NCI-H2081 treated with DMSO at 0.1 percent for 48 hours (cell line): ENCODE results near the gene APBB2.
"Not testable (repeated sequence)": the region's sequence is repeated elsewhere in the genome, so short reads cannot be mapped to it uniquely, and the experiment has no call there.

ENCODE experiments used
- DNase-seq: peaks from one replicate; lab custom pipeline; 2025; lab: John Stamatoyannopoulos, UW

The APBB2 gene

DNA sequence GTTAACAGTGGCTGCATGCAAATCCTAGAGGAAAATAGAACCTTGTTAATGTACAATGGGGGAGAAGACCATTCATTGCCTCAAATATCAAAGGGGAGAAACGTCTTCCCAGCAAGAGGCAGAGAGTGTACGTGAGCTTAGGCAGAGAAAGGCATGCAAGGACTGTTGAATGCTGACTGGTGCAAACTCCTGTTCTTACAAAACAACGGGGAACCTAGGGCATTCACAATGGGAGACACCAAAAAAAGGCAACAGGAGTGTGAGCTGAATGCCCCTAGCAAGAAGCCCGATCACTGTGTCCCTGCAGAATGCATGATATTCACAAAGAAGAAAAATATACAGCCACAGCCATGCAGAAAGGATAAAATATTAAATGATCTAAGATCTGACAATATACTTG lies 279.7 kb downstream of the APBB2 start:
- DNase-seq: no peak

DNA sequence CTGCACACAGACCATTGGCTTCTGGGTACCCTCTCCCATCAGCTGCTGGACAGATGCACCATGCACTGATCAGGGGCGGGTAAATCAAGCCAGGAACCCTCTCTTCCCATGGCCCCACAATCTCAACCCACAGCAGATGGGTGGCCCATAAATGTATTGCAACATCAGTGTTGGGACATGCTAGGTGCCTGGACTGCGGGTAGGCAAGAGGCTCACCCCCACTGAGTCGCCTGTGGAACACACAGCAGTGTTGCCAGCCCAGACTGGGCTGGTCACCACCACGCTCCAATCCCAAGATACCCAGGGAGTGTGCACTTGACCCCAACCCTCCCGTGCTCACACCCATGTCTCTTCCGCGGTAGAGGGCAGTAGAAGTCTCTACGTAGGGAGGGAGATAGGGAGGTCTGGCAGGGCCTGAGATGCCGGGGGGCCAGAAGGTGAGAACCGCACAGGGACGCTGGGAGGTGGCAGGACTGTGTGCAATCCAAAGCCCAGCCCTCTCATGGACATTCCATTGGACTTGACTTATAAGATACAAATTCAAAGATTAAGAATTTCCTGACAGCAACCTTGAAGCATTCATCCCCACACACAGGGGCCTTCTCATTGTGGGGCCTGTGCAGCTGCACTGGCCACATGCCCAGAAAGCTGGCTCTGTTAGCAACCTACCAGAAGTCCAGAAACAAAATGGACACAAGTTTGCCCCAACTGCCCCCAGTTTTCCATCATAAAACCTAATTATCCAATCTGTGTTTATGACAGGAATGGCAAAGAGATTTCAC lies 280.9 kb downstream of the APBB2 start:
- DNase-seq: no peak

DNA sequence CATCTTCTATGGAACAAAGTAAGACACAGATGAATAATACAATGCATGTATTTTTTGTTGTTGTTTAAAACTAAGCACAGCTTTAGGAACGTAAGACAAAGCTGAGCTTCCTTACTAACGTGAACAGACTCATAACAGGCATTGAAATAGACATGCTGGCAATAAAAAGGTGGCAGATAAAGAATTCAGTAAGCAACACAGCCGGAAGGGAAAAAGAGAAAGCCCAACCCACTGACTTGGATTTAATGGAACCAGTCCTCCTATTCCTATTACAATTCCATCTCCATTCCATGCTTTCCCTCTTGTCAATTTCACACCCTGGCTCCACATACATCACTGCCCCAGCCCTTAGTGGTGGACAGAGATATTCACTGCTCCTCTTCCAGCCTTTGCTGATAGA lies 282.5 kb downstream of the APBB2 start:
- no peak for DNase-seq

DNA sequence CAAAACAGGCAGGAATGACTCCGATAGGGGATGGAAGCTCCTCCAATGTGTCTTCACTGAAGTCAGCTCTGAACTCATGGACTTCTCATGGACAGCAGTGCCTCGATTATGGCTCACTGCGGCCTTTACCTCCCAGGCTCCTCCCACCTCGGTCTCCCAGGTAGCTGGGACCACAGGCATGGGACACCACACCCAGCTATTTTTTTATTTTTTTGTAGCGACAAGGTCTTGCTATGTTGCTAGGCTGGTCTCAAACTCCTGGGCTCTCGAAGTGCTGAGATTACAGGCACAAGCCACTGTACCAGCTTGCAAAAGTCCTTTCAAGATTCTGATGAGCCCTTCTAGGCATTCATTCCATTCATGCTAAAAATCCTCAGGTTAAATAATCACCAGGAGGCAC lies 283.1 kb downstream of the APBB2 start:
- DNase-seq: no peak

DNA sequence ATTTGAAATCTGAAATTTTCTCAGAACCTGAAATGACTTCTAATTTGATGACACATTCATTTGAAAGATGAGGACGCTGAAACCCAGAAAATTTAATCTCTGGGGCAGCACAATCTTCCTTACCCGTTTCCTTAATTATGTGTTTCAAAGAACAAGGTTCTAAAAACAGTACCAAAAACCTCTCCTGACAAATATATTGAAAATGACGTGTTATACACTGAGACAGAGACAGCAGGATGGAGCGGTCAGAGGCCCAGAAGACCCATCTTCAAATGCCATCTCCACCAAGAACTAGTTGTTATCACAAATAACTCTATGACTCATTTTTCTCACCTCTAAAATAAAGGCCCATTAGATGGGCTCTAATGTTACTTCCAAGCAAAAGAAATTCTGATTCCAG lies 287.3 kb downstream of the APBB2 start:
- no peak for DNase-seq

DNA sequence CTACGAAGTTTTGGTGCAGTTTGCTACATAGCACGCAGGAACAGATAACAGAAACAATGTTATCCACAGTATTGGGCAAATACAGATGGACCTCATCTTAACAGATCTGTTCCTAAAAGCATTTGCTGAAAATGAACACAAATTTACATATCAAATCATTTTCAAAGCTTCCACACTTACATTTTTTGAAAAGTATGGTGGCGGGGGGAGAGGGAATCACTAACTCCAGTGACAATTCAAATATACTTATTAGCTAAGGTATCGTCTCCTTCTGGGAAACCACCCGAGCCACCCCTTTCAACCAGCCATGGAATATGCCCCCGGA lies 289.6 kb downstream of the APBB2 start:
- DNase-seq: no peak

DNA sequence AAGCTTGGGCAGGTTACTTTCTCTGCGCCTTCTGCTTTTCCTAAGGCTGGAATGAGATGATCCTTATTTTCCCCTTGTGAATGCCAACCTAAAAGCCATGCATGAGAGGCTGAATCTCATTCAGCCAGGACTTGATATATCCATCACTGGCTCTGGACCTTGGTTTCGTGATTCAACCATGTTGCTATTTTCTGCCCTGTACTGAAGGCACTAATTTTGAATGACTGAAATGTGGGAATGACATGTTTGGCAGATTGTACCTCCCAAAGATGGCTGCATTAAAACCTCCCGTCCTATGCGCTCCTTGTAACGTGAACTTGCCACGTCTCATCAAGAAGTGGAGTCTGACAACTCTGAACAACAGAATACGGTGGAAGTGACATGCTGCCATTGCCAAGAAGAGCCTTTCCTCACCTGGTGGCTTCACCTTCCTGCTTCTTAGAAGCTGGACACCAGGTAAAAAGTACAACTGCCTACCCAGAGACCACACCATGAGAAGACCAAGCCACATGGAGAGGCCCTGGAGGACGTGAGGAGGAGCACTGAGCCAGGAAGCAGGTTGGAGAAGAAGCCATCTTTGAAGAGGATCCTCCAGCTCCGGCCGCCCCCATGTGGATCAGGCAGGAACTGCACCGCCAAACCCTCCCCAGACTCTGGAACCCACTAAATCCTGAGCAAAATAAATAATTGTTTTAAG lies 290.1 kb downstream of the APBB2 start:
- DNase-seq: peak; percentile 41

DNA sequence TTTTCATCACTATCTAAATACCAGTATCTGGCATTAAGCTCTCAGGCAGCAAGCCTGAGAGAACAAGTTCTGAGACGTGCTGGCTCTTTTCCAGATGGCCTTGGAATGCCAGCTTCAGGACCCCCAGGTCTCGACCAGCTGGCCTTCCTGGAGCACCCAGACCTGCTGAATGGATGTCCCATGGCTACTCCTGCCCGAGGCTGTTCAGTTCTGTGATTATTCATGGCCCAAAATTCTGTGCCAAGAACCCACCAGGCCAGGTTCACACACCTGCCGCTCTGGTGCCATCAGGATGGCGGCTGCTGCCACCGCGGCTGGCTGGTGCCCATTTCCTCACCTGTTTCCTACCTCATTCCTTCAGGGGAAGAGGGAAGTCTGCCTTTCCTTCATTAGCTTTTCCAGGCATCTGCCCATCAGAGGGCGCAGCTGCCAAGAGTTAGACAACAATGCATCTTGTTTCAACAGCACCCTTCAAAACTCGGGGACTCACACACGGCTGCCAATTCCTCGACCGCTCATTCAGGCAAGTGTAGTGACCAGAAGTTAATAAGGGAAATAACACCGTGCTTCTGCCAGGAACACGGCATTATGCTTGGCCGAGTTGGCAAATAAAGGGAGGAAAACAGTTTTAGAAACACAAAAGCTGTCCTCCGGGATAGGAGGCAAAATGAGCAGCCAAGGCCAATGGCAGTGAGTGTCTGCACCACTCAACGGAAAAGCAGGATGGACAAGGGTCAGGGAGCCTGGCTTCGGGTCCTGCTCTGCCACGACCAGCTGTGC lies 290.8 kb downstream of the APBB2 start:
- peak; percentile 80 for DNase-seq

DNA sequence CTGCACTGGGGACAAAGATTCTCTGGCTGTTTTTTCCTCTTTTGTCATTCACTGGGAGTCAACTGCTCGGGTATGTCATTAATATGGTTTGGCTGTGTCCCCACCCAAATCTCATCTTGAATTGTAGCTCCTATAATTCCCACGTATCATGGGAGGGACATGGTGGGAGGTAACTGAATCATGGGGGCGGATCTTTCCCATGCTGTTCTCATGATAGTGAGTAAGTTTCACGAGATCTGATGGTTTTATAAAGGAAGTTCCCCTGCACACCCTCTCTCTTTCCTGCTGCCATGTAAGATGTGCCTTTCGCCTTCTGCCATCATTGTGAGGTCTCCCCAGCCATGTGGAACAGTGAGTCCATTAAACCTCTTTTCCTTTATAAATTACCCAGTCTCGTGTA lies 294.4 kb downstream of the APBB2 start:
- not testable (repeated sequence) for DNase-seq

DNA sequence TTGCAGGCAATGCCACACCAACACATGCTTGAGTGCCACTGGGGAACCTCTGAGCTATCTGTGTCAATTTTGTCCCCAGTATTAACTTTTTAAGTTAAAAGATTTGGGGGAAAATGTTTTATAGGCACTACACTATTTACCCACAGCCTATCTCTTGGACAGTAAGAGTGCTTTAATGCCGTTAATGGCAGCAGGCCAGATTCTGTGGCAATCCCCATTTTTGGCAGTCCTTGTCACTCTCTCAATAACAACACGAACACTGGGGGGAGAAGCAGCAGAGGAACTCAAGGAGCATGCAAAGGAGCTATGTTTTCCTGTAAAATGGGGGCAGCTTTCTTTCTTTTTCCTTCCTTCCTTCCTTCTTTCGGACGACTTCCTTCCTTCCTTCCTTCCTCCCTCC lies 296.0 kb downstream of the APBB2 start:
- peak; percentile 29 for DNase-seq

DNA sequence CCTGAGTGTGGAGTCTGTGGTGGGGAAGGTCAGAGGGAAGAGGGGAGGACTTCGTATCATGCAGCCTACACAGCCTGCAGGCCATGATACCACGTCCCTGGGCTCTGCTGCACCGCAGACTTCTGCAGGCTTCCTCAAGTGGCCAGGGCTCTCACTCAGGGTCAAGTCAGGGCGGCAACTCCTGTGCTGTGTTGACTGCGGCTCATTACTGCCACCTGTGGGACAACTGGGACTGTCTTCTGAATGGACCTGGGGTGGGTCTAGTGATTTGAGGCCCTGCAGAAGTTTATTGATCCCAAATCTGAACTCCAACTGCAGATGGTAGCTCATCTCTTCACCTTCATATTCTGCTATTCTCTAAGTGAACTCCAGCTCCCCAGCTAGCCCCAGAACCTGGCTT lies 297.5 kb downstream of the APBB2 start:
- DNase-seq: no peak

DNA sequence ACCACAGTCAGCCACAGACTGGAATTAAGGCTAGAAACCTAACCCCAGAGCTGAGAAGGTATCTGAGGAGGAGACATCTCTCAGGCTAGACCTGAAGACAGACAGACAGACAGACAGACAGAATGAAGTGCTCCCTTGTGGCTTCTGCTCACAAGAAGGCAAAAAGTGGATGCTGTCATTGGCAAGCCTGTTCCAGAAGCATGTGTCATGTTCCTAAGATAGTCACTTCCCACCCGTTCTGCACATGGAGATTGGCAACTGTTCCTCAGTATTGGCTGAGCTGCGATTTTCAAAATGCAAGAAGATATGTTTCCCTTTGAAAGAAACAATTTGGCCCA lies 298.2 kb downstream of the APBB2 start:
- no peak for DNase-seq

DNA sequence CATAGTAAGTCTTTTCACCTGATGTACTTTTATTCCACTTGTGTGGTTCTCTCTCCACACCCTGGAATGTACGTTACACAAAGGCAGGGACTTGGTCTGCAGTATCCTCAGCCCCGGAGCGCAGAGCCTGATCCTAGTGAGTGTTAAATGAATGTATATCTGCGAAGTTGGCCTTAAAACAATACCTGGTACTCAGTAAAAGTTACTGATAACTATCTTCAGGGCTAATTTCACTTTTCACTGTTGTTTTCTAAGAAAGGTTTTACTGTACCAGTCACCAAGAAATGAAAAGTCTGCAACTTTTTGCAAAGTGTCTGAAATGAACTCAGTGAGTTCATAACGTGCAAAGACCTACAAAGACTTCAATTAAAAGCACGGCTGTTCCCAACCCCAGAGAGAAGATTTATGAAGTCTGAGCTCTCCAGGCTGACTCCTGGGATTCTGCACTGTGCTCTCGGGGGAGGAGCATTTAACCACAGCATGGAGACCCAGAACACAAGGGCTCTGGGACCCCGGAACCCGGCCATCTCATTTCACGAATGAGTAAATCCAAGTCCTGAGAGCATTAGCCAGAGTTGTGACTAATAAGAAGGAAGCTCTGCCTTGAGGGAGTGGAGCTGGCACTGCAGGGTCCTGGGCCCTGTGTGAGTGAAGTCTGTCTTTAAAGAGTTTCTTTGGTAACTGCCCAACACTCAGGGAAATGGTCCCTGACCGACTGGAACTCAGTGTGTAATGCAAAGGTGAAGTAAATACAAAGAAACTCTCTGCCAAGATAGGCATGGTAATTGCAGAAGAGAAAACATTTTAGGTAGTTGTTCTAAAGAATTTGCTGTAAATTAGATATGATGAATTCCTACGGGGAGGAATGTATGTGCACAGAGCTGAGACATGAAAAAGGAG lies 298.8 kb downstream of the APBB2 start:
- DNase-seq: no peak

DNA sequence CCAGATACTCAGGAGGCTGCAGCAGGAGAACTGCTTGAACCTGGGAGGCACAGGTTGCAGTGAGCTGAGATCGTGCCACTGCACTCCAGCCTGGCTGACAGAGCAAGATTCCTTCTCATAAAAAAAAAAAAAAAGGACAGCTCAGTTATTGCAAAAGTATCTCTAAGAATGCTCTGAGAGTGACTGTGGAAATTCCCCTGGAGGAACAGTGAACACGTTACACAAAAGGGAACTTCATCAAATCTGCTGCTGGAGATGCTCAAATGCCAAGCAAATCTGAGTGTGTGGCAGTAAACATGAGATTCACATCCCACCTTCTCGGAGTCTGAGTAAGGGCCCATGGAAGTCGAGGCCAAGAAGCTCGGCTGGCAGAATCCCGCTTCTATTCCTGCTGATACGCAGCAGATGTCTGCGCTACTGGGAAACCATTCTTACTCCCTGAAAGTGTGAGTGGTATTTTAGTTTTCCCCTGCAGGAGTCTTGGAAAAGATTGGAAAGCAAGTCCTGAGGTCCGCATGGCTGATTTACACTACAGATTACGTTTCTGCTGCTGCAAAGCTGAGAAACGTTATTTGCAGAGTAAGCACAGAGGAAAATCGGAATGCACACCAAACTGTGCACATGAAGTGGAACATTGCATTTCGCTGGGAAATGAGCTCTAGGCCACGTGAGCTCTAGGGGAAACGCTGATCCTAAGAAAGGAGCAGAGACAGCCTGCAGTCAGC lies 301.7 kb downstream of the APBB2 start:
- DNase-seq: no peak

DNA sequence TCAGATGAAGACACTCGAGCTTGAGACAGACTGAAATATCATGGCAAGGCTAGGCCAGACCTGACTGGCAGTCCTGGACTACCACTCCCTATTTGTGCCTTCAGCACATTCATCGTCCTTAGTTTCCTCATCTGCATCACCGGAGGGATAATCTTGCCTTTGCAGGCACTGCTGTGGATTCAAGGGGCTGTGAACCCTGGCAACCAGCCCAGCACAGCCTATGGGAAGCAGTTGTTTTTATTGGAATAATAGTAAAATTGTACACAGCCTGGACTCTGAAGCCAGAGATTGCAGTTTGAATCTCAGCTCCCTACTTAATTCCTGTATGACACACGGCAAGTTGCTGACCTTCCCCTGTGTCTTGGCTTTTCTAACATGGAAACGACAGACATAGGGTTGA lies 303.6 kb downstream of the APBB2 start:
- DNase-seq: no peak

DNA sequence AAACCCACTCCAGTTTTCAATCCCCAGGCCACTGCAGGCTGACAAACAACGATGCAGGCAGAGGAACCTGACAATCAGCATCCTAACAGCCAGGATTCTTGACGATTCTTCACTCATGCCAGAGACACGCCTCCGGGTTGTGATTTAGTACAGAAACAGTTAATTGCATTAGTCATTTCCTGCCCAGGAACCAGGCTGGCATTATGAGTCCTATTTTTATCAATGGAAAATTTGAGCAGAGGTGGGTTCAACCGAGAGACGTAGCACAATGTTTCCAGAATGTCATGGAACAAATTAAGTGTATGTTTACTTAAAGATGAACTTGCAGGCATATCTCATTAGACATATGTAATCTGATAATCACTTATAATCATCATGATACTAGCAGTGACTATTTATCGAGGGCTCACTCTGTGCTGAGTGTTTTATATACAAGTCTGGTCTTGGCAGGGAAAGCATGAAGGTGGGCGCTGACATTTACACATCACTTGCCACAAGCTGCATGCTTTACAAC lies 304.9 kb downstream of the APBB2 start:
- DNase-seq: peak; percentile 59

DNA sequence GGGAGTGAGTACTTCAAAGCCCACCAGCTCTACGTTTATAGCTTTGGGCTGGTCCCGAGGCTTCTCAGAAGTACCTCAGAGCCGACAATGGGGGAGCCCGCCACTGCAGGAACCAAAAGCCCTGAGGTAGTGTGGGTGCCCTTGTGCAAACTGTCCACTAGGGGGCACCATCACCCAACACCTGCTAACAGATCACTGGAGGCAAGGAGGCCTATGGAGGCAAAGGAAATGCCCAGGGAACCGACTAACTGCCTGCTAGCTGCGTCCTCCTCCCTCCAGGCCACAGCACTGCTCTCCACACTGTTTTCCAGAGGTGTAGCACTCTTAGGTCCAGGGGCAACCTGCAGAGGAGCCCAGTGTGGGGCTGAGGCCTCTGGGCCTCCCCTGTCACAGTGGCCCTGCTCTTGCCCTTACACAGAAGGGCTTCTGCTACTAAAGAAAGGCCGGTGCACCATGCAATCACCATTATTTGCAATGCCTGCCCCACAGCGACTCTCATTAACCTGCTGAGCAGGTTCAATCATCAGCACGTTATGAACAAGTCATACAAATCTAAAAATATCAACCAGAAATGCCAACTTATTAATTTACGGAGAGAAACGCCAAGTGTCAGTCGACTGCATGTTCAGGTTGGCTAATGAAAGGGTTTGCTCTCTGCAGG lies 305.5 kb downstream of the APBB2 start:
- DNase-seq: peak; percentile 40

DNA sequence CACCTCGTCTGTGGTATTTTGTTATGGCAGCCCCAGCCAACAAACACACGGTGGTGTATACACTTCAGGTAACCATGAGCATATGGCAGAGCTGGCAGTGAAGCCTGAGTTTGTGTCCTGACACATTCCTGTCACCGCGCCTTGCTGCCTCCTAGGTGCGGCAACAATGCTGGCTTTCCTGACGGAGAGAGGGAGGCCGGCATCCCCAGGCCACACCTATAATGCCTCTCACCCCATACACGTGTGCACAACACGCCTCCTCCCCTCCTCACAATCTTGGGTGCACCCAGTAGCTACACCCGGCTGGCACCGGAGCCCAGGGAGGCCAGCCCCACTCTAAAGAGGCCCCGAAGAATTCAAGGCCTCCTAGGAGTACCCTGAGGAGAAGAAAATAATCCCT lies 306.0 kb downstream of the APBB2 start:
- DNase-seq: no peak

DNA sequence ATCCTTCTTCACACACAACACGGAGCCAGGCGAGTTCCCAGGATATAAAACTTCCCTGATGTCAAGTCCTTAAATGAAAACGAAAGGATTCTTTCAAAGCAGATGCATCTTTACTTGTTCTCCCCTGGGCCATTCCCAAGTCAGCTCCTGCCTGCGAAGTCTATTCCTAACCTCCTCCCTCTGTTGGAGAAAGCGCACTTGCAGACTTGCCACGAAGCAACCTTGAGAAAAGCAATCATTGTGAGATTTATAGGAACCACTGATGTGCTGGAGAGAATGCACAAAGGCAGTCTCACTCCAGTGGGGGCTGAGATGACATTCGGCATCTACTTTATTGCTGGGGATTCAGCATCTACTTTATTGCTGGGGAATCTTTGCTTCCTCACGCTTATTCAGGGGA lies 308.9 kb downstream of the APBB2 start:
- no peak for DNase-seq

DNA sequence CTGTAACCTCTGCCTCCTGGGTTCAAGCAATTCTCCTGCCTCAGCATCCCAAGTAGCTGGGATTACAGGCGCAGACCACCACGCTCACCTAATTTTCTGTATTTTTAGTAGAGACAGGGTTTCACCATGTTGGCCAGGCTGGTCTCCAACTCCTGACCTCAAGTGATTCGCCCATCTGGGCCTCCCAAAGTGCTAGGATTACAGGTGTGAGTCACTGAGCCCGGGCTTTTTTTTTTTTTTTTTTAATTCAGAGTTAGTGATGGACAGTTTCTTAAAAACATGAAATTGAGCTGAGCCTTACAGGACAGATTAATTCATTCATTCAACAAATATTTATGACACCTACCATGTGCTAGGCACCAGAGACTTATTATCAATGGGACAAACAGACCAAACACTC lies 313.8 kb downstream of the APBB2 start:
- DNase-seq: not testable (repeated sequence)
